Fibroblast of skin of abdomen (primary cell): ENCODE measurements around the gene SH3RF3.

Experiments used
- DNase-seq: peaks from one replicate; pipeline ENCODE4 v3.0.0-alpha.2; 2013

Gene SH3RF3

GRCh38 chr2:109243526-109244303 is 114.7 kb downstream of the SH3RF3 start:
- no peak for DNase-seq

- DNase-seq: no peak
Observed at GRCh38 chr2:109244304-109244582, 115.2 kb downstream of the SH3RF3 start.

DNA sequence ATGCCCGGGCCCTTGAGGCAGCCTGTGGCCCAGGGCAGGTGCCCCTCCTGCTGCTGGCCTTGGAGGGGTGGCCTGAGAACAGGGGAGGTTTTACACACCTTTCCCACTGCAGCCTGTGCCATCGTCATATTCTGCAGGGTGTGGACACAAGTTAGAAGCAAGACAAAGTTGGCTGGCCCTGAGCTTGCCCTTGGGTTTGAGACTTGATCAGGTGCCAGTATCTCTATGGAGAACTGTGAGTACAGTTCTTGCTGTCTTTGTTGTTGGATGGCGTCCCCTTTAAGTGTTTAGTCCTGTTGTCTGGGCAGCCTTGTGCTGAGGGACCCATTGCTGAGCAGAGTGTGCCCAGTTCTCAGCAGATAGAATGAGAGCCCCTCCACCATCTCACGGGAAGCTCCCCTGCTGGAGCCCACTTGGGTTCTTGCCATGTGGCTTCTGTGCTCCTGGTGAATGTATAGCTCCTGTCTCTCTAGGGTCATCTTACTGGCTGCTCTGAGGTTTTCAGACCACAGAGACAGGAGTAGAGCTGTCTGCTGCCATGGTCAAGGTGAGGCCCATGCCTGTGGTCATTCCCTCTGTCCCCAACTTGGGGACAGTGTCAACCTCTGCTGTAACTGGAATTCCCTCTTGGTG is 115.9 kb downstream of the SH3RF3 start:
- no peak for DNase-seq

DNA sequence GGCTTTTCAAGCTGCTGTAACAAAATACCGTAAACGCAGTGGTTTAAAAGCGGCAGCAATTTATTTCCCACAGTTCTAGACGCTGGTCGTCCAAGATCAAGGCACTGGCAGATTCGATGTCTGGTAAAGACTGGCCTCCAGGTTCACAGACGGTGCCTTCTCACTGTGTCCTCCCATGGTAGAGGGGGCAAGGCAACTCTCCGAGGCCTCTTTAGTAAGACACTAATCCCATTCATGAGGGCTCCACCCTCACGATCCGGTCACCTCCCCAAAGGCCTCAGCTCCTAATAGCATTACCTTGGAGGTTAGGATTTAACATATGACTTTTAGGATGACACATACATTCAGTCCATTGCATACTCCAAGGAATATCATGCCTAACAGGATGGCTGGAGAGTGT is 117.2 kb downstream of the SH3RF3 start:
- DNase-seq: no peak

DNA sequence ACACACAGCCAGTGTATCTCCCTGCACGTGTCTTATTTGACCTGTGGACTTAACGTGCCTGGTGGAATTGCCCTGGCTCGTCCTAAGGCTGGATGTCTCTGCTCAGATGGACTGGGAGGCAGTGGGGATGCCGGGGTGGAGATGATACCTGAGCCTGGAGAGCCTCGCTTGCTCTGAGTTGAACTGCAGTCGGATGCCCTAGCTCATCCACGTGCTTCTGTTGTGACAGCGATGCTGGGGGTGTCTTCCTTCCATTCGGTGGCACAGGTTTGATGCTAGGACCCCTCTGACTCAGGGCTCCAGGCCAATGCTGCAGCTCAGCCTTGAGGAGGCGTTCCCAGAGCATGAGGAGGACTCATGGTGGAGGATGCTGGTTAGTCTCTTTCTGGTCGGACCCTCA is 117.6 kb downstream of the SH3RF3 start:
- DNase-seq: no peak

DNA sequence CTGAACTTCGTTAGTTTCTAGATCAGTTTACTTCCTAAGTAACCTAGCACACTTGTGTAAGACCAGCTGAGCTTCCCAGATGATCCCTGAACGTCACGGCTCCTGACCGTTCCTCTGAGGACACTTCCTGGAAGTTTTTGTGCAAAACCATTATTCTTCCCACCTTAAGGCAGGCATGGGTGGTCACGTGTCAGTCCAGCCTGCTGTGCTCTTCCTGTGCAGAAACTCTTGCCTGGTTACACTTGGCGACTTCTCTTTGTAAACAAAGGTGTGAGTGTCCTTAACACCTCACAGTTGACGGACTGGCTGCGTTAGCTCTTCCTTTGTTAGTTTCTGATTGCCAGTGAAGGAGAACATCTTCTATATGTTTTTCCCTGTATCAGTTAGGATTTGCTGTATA is 118.3 kb downstream of the SH3RF3 start:
- DNase-seq: no peak

GRCh38 chr2:109247812-109248211 is 118.8 kb downstream of the SH3RF3 start:
- no peak for DNase-seq

DNA sequence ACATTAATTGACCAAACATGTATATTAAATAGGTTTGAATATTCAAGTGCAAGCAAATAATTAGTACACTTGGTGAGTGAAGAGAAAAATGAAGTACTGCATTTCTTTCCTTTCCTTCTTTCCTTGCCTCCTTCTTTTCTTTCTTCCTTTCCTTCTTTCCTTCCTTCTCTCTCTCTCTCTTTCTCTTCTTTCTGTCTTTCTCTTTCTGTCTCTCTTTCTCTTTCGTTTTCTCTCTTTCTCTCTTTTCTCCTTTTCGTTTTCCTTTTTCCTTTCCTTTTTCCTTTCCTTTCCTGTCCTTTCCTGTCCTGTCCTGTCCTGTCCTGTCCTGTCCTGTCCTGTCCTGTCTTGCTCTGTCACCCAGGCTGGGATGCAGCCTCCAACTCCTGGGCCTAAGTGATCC is 119.6 kb downstream of the SH3RF3 start:
- no peak for DNase-seq

- DNase-seq: no peak
Observed at GRCh38 chr2:109253217-109253616, 124.2 kb downstream of the SH3RF3 start.

- no peak for DNase-seq
Observed at GRCh38 chr2:109254174-109254904, 125.3 kb downstream of the SH3RF3 start.

DNA sequence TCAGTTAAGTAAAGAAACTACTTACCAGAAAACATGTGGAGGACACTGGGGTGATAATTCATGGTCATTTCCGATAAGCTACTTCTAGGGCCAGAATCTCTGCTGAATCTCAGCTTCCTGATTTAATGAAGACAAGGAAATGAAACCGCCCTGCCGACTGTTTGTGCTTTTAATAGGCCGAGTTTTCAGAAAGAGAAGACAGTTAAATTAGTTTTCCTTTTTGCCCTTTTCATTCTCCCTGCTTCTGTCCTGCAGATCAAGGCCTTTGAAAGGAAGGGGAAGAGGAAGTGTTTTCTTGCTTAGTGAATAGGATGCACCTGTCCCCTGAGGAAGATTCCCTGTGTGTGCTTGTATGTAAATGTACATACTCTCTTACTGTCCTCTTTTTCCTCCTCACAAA is 126.6 kb downstream of the SH3RF3 start:
- no peak for DNase-seq

DNA sequence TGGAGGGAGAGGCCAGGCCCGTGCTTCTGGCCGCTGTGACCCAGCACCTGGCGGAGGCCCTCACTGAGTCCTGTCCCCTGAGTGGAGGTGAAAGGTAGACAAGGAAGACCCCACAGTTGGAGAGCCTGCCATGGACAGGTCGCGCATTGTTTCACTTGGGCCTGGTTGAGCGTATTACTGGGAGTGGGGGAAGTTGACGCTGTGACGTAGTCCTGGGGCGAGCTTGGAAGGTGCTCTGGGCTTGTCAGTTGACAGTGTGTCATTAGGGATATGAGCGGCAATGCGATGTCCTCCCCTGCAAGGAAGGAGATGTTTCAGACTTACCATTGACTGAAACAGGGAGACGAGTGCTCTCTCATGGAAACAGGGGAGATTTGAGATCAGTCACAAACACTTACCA is 127.1 kb downstream of the SH3RF3 start:
- DNase-seq: no peak

DNA sequence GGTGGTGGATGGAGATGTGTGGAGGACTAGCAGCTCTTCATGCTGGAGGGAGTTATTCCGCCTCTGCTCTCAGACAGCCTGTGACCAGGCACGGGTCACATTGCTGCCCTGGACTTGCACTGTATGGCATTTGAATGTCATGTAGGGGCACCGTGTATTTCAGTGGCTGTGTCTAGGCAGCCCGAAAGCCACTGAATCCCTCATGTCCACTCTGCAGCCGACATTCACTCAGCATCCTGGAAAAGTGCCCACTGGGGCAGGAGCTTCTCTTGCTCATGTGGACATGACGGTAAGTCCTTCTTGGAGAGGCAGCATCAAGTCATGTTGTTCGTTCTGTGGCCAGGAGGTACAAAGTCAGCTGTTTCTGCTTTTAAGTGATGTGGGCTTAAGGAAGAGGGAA is 127.9 kb downstream of the SH3RF3 start:
- no peak for DNase-seq

DNA sequence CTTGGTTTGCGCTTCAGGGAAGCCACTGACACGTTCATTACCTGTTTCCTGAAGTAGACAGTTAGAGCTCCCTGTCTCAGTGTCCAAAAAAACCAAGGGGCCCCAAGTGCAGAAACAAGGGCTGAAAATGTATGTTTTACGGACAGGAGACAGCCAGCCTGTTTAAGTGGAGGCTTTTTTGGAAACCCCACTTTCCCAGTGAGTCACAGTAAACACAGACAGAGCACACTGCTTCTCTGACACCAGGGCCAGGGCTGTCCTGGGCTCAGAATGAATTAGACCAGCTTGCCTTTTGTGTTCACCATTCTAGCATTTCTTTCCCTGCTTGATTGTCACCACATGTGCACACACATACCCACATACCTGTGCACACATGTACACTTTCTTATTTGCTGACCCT is 128.6 kb downstream of the SH3RF3 start:
- DNase-seq: no peak

DNA sequence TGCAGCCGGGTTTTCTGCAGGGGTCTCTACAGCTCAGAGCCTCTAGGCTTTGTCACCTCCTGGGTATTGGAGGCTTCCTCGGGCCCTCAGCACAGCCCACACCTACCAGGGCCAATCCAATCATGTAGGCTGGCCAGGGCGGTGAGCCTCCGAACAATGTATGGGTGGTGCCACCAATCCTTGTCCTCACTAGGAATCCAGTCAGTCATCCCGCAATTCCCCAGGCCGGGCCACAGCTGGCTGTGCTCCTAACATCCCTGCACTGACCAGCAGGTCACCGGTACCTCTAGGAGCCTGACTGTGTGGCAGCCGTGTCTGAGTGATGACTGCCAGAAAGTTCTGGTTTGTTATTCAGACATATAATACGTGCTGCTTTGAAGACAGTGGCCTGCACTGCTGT is 129.4 kb downstream of the SH3RF3 start:
- no peak for DNase-seq

DNA sequence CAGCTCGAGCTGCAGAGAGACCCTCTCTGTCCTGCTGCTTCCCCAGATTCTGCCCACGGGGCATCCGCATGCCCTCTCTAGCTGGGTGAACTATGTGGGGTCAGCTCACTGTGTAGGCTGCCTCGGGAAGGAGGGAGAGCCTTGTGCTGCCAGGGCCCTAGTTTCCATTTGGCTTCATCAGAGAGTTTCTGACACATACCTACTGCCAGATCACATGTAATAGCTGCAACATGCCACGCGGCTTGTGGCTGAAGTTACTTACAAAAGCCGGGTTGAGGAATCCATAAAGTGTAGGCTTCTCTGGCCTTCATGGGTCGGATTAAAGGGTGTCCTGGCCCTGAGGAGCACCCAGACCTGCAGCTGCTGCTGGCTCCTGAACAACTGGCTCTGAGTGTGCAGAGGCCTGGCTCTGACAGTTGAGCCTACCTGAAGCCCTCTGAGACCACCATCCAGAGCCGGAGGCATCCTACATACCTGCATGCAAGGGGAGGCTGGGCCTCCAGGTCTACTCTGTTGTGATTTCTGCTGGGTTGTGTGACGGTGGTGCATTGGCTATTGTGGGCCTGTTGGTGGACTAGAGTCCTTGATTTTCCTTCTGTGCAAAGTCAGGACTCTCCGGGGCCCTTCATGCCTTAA is 130.0 kb downstream of the SH3RF3 start:
- no peak for DNase-seq

DNA sequence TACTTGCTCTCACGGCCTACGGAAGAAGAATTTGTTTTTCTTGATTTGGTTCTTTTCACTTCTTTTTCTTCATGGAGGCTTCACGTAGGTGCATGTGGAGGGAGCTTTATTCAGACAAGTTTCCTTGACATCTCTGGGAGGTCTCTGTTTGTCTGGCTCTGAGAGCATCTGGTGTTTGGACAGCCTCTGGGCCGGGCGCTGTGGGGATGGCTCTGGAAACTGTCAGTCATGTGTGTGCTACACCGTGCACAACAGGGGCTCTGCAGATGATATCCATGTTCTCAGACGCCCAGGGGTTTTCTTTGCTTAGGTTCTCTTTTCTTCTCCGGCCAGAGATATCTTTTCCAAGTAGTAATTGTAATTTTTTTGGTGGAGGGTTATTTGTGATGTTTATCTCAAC is 130.7 kb downstream of the SH3RF3 start:
- DNase-seq: no peak

- no peak for DNase-seq
Observed at GRCh38 chr2:109260116-109260855, 131.3 kb downstream of the SH3RF3 start.

DNA sequence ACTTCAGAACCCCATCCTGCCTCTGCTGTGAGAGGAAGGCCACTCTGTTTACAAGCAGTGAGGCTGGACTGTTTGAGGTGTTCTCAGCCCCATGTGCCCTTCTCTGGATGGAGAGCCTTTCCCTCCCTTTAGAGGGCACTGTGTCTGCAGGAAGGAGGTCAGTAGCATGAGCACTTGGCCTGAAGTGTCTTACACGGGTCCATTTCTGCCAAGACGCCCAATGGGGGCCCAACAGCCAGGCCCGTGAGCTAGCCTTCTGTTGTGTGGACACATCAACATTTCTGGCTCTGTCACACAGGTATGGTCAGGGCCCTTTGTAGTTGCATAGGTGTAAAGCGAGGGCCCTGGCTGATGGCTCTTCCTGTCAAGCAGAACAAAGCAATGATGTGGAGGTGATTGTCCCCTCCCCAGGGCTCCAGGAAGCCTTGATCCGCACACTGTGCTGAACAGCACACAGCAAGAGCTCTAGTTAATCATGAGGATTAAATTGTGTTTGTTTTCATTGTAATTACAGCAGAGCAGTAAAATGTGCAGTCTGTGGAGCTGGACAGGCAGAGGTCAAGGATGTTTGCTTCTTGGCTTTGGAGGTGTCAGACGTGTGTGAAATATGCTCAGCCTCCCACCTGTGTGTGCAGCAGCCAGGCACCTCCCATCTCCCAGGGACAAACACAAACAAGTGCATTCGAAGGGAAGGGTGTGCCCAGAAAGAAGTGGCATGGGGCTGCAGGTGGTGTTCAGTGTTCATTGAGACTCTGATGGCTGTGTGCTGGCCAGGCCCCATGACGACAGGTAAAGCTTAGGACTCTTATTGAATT is 132.1 kb downstream of the SH3RF3 start:
- DNase-seq: no peak

DNA sequence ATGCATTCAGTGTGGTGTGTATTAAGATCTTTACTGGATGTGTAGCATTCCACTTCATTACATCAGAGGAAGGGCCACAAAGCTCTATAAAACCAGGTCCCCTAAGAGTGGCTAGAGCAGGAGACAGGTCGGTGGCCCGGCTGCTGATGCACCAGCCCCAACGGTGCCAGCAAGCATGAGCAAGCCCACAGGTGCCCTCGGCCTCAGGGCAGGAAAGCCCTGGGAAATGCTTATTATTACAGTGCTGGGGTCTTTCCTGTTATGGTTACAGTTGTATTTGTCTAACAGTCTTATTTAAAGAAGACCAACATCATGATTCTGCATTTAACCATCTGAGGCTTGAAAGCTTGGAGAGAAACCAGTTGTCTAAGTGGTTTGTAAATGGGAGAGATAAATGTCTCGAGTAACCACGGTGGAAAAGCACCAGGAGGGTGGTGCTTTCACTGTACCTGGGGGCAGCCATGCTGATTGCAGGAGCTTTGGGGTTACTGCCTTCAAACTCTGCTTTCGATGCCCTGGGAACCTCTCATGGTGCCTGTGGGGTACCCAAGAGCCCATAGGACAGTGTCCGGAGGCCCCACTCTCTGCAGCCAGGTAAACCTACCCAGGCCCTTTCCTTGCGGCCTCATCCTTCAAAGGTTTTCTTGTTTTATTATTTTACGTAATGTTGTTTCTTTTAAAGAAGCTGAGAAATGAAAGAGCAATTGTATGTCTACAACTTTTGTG is 133.1 kb downstream of the SH3RF3 start:
- no peak for DNase-seq
